GM21367 (cell line): ENCODE data around the gene PRKCG.
"Not testable (repeated sequence)": the region's sequence is repeated elsewhere in the genome, so short reads cannot be mapped to it uniquely, and the experiment has no call there.

ENCODE experiments used
- ATAC-seq: cut with Tn5 transposase; IDR thresholded peaks from one replicate; pipeline ENCODE4 v1.9.1; 2021; ENCODE audit not compliant: unreplicated experiment

PRKCG gene

GRCh38 chr19:53881482-53882390 is at the start of gene PRKCG:
Gene PRKCG, plus strand, starts transcription at chr19:53882197. Its CDS starts 298 bp downstream, at chr19:53882495.
- no peak for ATAC-seq

- not testable (repeated sequence) for ATAC-seq
These were observed 49.1 kb upstream of the PRKCG start for GRCh38 chr19:53832861-53833260.

- ATAC-seq: not testable (repeated sequence)
These were observed 43.6 kb upstream of the PRKCG start for GRCh38 chr19:53838446-53838845.

- not testable (repeated sequence) for ATAC-seq
These were observed 41.8 kb upstream of the PRKCG start for GRCh38 chr19:53840241-53840640.

- ATAC-seq: not testable (repeated sequence)
These were observed 41.1 kb upstream of the PRKCG start for GRCh38 chr19:53840914-53841313.

GRCh38 chr19:53844849-53845246 is 37.1 kb upstream of the PRKCG start:
- ATAC-seq: no peak

GRCh38 chr19:53847555-53847954 is 34.4 kb upstream of the PRKCG start:
- no peak for ATAC-seq

GRCh38 chr19:53849237-53849676 is 32.7 kb upstream of the PRKCG start:
- no peak for ATAC-seq

GRCh38 chr19:53853707-53854106 is 28.3 kb upstream of the PRKCG start:
- ATAC-seq: no peak

GRCh38 chr19:53864308-53864836 is 17.6 kb upstream of the PRKCG start:
- ATAC-seq: no peak

- no peak for ATAC-seq
These were observed 16.5 kb upstream of the PRKCG start for GRCh38 chr19:53865523-53865917.

GRCh38 chr19:53865918-53866864 is 15.8 kb upstream of the PRKCG start:
- no peak for ATAC-seq

GRCh38 chr19:53866865-53867224 is 15.2 kb upstream of the PRKCG start:
- ATAC-seq: no peak

- ATAC-seq: peak; percentile 63
These were observed 14.5 kb upstream of the PRKCG start, which contains the start of gene MYADM for GRCh38 chr19:53867225-53868090. Gene MYADM, plus strand, starts transcription at chr19:53867883. Its CDS starts 5,647 bp downstream, at chr19:53873530.

GRCh38 chr19:53868091-53868891 is 13.7 kb upstream of the PRKCG start:
- ATAC-seq: no peak

GRCh38 chr19:53868892-53869804 is 12.8 kb upstream of the PRKCG start:
- ATAC-seq: no peak

- ATAC-seq: not testable (repeated sequence)
These were observed 12.1 kb upstream of the PRKCG start for GRCh38 chr19:53869805-53870484.

GRCh38 chr19:53870485-53870844 is 11.5 kb upstream of the PRKCG start:
- ATAC-seq: no peak
